K562 (cell line): ENCODE data around the gene NME7. TPM values are rescaled to one million over a fixed set of nuclear protein-coding genes. Genes with fewer than 3 reads are reported as not detected.
A peak's percentile ranks its signal among the peaks of the same experiment; 100 is the strongest.

Experiments
- ATF1 ChIP-seq, 2 experiments: fragments of 450-650 bp in 1 of 2; IDR thresholded peaks; 2 replicates each; pipeline ENCODE4 v1.6.1; 2016; ENCODE audit warnings: missing compliant biosample characterization in 1 of 2, missing genetic modification characterization in 1 of 2
- CBX2 ChIP-seq: fragments of 200-600 bp; sonication (generic); IDR thresholded peaks from one replicate; pipeline ENCODE4 v1.6.1; 2012; ENCODE audit warnings: mild to moderate bottlenecking, low read length, inconsistent platforms; ENCODE audit not compliant: insufficient read depth, poor library complexity, severe bottlenecking
- CREB1 ChIP-seq, 2 experiments: sonication (generic) in 1 of 2; formaldehyde crosslinking in 1 of 2; IDR thresholded peaks; 2 replicates each; pipeline versions ENCODE4 v1.6.1 to v1.8.0; 2012 to 2022; ENCODE audit warnings: inconsistent platforms in 1 of 2, mild to moderate bottlenecking in 1 of 2, missing genetic modification reagents in 1 of 2, moderate library complexity in 1 of 2
- DACH1 ChIP-seq: fragments of 450-650 bp; IDR thresholded peaks from 2 replicates; pipeline ENCODE4 v1.6.1; 2018; ENCODE audit not compliant: partially characterized antibody
- DNMT1 ChIP-seq: fragments of 450-650 bp; IDR thresholded peaks from 2 replicates; pipeline ENCODE4 v1.6.1; 2016; ENCODE audit warnings: antibody characterized with exemption, mild to moderate bottlenecking
- FOXJ3 ChIP-seq: sonication (generic); formaldehyde crosslinking; IDR thresholded peaks from 2 replicates; pipeline ENCODE4 v1.4.0; 2020; ENCODE audit warnings: mild to moderate bottlenecking, missing genetic modification reagents
- HMG20B ChIP-seq: fragments of 250-450 bp; sonication (Bioruptor Pico); IDR thresholded peaks from 2 replicates; pipeline ENCODE4 v1.5.0; 2021; ENCODE audit warnings: mild to moderate bottlenecking
- IRF2 ChIP-seq: sonication (generic); formaldehyde crosslinking; IDR thresholded peaks from 2 replicates; pipeline ENCODE4 v1.8.1; 2022; ENCODE audit warnings: mild to moderate bottlenecking, missing genetic modification reagents
- LCOR ChIP-seq: sonication (generic); formaldehyde crosslinking; IDR thresholded peaks from 2 replicates; pipeline ENCODE4 v1.8.0; 2022; ENCODE audit warnings: mild to moderate bottlenecking, missing genetic modification reagents
- NUFIP1 ChIP-seq: fragments of 450-650 bp; IDR thresholded peaks from 2 replicates; pipeline ENCODE4 v1.6.1; 2018; ENCODE audit not compliant: partially characterized antibody
- PRMT5 ChIP-seq: sonication (generic); formaldehyde crosslinking; IDR thresholded peaks from 2 replicates; pipeline ENCODE4 v1.5.0; 2020; ENCODE audit warnings: missing genetic modification reagents
- STAG1 ChIP-seq: sonication (generic); formaldehyde crosslinking; IDR thresholded peaks from 2 replicates; pipeline ENCODE4 v1.5.0; 2020; ENCODE audit warnings: missing genetic modification reagents, borderline replicate concordance
- ZNF354B ChIP-seq: fragments of 250-450 bp; sonication (Bioruptor Pico); IDR thresholded peaks from 2 replicates; pipeline ENCODE4 v1.4.0; 2020
- ZNF507 ChIP-seq: conservative IDR thresholded peaks from 2 replicates; pipeline ENCODE4 v1.6.1; 2017; ENCODE audit warnings: missing genetic modification characterization, missing compliant biosample characterization
- ZNF583 ChIP-seq: fragments of 250-450 bp; sonication (Bioruptor Pico); IDR thresholded peaks from 2 replicates; pipeline ENCODE4 v1.4.0; 2020
- polyA plus RNA-seq, 8 experiments: library from polyadenylated mRNA; depleted of rRNA in 4 of 8; stranded (reverse) in 5 of 8; unstranded in 3 of 8; fragments of >200 nt; fragmentation: Nextera tagmentation in 2 of 8; fragmentation: Illumina TruSeq in 1 of 8; extraction: Ambion mirVana in 2 of 8; extraction: Trizol in 1 of 8; gene quantifications; 2 replicates each; pipeline versions ENCODE4 v1.2.1 to v1.2.3, GENCODE V29; 2011 to 2014; ENCODE audit warnings: inconsistent platforms in 1 of 8, missing spikeins in 1 of 8
- total RNA-seq, 7 experiments: library from RNA; depleted of rRNA in 6 of 7; stranded (reverse); fragments of >200 nt in 6 of 7; fragmentation: Illumina TruSeq in 2 of 7; extraction: Trizol in 2 of 7; gene quantifications; 2 replicates each; pipeline versions ENCODE4 v1.2.1 to v1.2.3, GENCODE V29; 2011 to 2021; ENCODE audit warnings: low replicate concordance in 1 of 7
- TF ChIP-seq, protein P1 (sequence below), 2 experiments: fragments of 150-350 bp in 1 of 2; IDR thresholded peaks; 2 replicates each; pipeline ENCODE4 v1.6.1; 2012 to 2016; ENCODE audit warnings: low read depth in 2 of 2, low read length in 2 of 2, mild to moderate bottlenecking in 1 of 2, moderate library complexity in 1 of 2
- TF ChIP-seq, protein P2 (sequence below): sonication (generic); formaldehyde crosslinking; IDR thresholded peaks from 2 replicates; pipeline ENCODE4 v1.8.1; 2023; ENCODE audit warnings: mild to moderate bottlenecking, missing genetic modification reagents
- TF ChIP-seq, protein P3 (sequence below): fragments of 250-450 bp; sonication (Bioruptor Pico); IDR thresholded peaks from 2 replicates; pipeline ENCODE4 v1.5.0; 2021; ENCODE audit warnings: mild to moderate bottlenecking, moderate library complexity

NME7 gene
- total and polyA plus RNA-seq, 9 of the 15 experiments (the other 6 are each of a cell fraction or from before 2014, with no cell fraction given), result 7.9 to 43.2 (median 23.9) TPM

- TF ChIP-seq, protein P1, sequence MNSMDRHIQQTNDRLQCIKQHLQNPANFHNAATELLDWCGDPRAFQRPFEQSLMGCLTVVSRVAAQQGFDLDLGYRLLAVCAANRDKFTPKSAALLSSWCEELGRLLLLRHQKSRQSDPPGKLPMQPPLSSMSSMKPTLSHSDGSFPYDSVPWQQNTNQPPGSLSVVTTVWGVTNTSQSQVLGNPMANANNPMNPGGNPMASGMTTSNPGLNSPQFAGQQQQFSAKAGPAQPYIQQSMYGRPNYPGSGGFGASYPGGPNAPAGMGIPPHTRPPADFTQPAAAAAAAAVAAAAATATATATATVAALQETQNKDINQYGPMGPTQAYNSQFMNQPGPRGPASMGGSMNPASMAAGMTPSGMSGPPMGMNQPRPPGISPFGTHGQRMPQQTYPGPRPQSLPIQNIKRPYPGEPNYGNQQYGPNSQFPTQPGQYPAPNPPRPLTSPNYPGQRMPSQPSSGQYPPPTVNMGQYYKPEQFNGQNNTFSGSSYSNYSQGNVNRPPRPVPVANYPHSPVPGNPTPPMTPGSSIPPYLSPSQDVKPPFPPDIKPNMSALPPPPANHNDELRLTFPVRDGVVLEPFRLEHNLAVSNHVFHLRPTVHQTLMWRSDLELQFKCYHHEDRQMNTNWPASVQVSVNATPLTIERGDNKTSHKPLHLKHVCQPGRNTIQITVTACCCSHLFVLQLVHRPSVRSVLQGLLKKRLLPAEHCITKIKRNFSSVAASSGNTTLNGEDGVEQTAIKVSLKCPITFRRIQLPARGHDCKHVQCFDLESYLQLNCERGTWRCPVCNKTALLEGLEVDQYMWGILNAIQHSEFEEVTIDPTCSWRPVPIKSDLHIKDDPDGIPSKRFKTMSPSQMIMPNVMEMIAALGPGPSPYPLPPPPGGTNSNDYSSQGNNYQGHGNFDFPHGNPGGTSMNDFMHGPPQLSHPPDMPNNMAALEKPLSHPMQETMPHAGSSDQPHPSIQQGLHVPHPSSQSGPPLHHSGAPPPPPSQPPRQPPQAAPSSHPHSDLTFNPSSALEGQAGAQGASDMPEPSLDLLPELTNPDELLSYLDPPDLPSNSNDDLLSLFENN (IDR thresholded peaks at IDR 0.05; ENCODE audit: low read depth in 2 of 2, low read length in 2 of 2), result peak in 1 of 2 experiments; percentile 72; a peak in 2 of 4 replicates
- no peak for TF ChIP-seq NUFIP1
- TF ChIP-seq DACH1, result peak; percentile 44
- TF ChIP-seq IRF2 (CRISPR knock-in tag), result no peak
- TF ChIP-seq, protein P2, sequence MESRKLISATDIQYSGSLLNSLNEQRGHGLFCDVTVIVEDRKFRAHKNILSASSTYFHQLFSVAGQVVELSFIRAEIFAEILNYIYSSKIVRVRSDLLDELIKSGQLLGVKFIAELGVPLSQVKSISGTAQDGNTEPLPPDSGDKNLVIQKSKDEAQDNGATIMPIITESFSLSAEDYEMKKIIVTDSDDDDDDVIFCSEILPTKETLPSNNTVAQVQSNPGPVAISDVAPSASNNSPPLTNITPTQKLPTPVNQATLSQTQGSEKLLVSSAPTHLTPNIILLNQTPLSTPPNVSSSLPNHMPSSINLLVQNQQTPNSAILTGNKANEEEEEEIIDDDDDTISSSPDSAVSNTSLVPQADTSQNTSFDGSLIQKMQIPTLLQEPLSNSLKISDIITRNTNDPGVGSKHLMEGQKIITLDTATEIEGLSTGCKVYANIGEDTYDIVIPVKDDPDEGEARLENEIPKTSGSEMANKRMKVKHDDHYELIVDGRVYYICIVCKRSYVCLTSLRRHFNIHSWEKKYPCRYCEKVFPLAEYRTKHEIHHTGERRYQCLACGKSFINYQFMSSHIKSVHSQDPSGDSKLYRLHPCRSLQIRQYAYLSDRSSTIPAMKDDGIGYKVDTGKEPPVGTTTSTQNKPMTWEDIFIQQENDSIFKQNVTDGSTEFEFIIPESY, result 0 out of 2 replicates have a peak, but pooled peaks have one; percentile 27
- TF ChIP-seq ZNF507, result no peak
- TF ChIP-seq CREB1 (IDR thresholded peaks at IDR 0.05), result no peak
- 0 out of 2 replicates have a peak, but pooled peaks have one; percentile 17 for TF ChIP-seq CREB1 (CRISPR knock-in tag; IDR thresholded peaks at IDR 0.05)
- no peak for TF ChIP-seq HMG20B (CRISPR knock-in tag)
- TF ChIP-seq ZNF354B (CRISPR knock-in tag), result no peak
- TF ChIP-seq PRMT5, result no peak
- no peak for TF ChIP-seq ATF1 (CRISPR knock-in tag; IDR thresholded peaks at IDR 0.05)
- TF ChIP-seq ATF1 (tag; IDR thresholded peaks at IDR 0.05), result peak; percentile 62; the same call in 1 of the 2 replicates
- TF ChIP-seq, protein P3, sequence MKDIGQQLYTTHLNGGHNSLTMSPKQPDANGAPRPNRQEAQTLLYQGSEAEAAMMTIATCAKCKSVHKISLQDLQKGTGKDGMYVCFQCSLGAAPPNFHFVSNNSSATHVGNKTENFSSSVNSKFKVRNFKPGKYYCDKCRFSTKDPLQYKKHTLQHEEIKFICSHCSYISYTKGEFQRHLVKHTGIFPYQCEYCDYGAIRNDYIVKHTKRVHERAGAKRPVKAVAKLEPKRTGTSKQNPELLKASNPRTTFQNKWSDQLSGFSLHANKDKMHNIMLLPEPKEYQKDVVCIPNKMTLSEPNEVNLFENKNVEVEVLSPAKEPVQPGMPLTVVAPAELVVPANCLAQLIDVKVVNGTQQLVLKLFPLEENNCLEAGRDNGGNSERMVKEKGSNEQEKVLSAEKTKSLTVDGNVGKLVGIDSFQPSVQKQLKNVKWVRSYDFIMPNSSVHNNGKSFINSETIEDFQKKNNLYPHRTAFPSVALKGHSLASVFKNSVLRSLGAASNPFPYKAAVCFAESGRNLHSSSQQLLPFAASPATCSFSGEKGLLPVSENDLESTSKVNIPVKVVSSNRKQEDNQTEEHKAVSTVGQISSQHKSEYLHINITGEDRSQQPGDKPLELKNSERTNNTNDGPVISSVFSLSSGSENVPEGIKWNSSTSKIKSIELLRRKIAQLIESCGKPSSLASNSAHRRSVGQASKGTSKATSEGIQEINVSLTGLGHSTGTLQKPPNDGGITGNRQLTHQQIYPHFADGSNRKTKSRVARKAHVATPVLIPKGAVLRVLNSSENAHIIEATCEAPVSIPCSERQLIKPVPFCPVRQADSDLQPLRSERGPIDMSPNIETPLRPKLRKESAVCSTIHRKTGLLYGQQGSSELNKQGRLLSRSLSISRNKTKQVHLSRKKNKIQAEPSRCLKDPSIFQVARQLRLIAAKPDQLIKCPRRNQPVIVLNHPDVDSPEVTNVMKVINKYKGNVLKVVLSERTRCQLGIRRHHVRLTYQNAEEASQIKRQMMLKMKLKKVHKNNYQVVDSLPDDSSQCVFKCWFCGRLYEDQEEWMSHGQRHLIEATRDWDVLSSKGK (CRISPR knock-in tag), result no peak
- TF ChIP-seq FOXJ3 (CRISPR knock-in tag), result no peak
- TF ChIP-seq STAG1 (CRISPR knock-in tag), result no peak
- peak; percentile 68; the same call in 1 of the 2 replicates for TF ChIP-seq LCOR (CRISPR knock-in tag)
- TF ChIP-seq ZNF583 (CRISPR knock-in tag), result no peak
- TF ChIP-seq DNMT1, result no peak
- no peak for TF ChIP-seq CBX2
Measured at GRCh38 chr1:169309178-169310166, 58.1 kb downstream of the NME7 start (continued).
